Tibial artery (tissue), 4 donors: Measurements from ENCODE around the gene FAM47E.

ENCODE experiments used
- DNase-seq, 2 donors: peaks; one replicate each; pipeline ENCODE4 v3.0.0-alpha.2; 2019
- H3K27ac ChIP-seq, 2 donors: fragments of 200-600 bp; sonication (generic) in 1 of 2; 1 replicate in 1 of 2; 2 replicates in 1 of 2; pipeline ENCODE4 v1.5.1; 2018 to 2019; ENCODE audit warnings: mild to moderate bottlenecking in 1 of 2
- H3K27me3 ChIP-seq, 2 donors: fragments of 200-600 bp; sonication (generic) in 1 of 2; one replicate each; pipeline versions ENCODE4 v1.5.1 to v1.6.0; 2016 to 2019
- H3K36me3 ChIP-seq, 3 donors: fragments of 200-600 bp; sonication (generic) in 2 of 3; one replicate each; pipeline ENCODE4 v1.5.1; 2016 to 2019; ENCODE audit warnings: mild to moderate bottlenecking in 2 of 3
- H3K4me1 ChIP-seq, 4 donors: fragments of 200-600 bp; sonication (generic) in 2 of 4; 1 replicate in 3 of 4; 2 replicates in 1 of 4; pipeline ENCODE4 v1.5.1; 2016 to 2019
- H3K4me3 ChIP-seq, 2 donors: fragments of 200-600 bp; sonication (generic) in 1 of 2; 1 replicate in 1 of 2; 2 replicates in 1 of 2; pipeline ENCODE4 v1.5.1; 2018 to 2019; ENCODE audit warnings: mild to moderate bottlenecking in 2 of 2
- H3K9me3 ChIP-seq, 3 donors: fragments of 200-600 bp; sonication (generic) in 1 of 3; one replicate each; pipeline ENCODE4 v1.5.1; 2016 to 2019
- CTCF ChIP-seq, 2 experiments: fragments of 200-600 bp in 1 of 2; fragments of 450-650 bp in 1 of 2; IDR thresholded peaks; one replicate each; pipeline ENCODE4 v1.5.1; 2017 to 2019; ENCODE audit warnings: antibody characterized with exemption in 2 of 2, mild to moderate bottlenecking in 1 of 2, moderate library complexity in 1 of 2
- intact Hi-C: fragments of 100-400 bp; cut with DNase I; formaldehyde crosslinking; loops from one replicate; pipeline ENCODE4 v1.15.0; 2023; ENCODE audit warnings: low total_unique reads

FAM47E gene

GRCh38 chr4:76257824-76258223 is 6.3 kb downstream of the FAM47E start:
- TF ChIP-seq CTCF (IDR thresholded peaks at IDR 0.05), result no peak
- intact Hi-C loops, result no loop called here
- H3K4me1 ChIP-seq, result no peaks in the 10 kb centered on the region
- no peaks in the 10 kb centered on the region for H3K9me3 ChIP-seq
- no peak for DNase-seq
- H3K4me3 ChIP-seq, result no peak overlapping the region
- H3K27me3 ChIP-seq, result no peaks in the 10 kb centered on the region
- no peaks in the 10 kb centered on the region for H3K36me3 ChIP-seq
- H3K27ac ChIP-seq, result no peak overlapping the region

DNA sequence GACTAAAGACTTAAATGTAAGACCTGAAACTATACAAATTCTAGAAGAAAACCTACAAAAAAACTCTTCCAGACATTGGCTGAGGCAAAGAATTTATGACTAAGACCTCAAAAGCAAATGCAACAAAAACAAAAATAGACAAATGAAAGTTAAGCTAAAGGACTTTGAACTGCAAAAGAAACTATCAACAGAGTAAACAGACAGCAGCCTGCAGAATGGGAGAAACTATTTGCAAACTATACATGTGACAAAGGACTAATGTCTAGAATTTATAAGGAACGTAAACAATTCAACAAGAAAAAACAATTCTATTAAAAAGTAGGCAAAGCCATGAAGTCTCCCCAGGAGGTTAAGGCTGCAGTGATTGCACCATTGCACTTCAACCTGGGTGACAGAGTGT is 9.1 kb downstream of the FAM47E start:
- no peak overlapping the region for H3K4me3 ChIP-seq
- H3K27ac ChIP-seq, result no peak overlapping the region
- intact Hi-C loops, result no loop called here
- H3K36me3 ChIP-seq, result no peaks in the 10 kb centered on the region
- TF ChIP-seq CTCF (IDR thresholded peaks at IDR 0.05), result no peak
- no peaks in the 10 kb centered on the region for H3K9me3 ChIP-seq
- no peak for DNase-seq
- no peaks in the 10 kb centered on the region for H3K4me1 ChIP-seq
- no peaks in the 10 kb centered on the region for H3K27me3 ChIP-seq

GRCh38 chr4:76265631-76266218 is 14.2 kb downstream of the FAM47E start:
- no peak for TF ChIP-seq CTCF (IDR thresholded peaks at IDR 0.05)
- Histone ChIP-seq H3K9me3 (no peaks in the 10 kb centered on the region), H3K36me3 (no peaks in the 10 kb centered on the region), H3K4me3 (no peak overlapping the region), H3K27me3 (no peaks in the 10 kb centered on the region), H3K4me1 (no peaks in the 10 kb centered on the region), H3K27ac (no peak overlapping the region)
- intact Hi-C loops, result no loop called here
- no peak for DNase-seq

- no peak overlapping the region for H3K4me3 ChIP-seq
- no peaks in the 10 kb centered on the region for H3K4me1 ChIP-seq
- H3K36me3 ChIP-seq, result no peaks in the 10 kb centered on the region
- no peak for TF ChIP-seq CTCF (IDR thresholded peaks at IDR 0.05)
- intact Hi-C loops, result no loop called here
- no peaks in the 10 kb centered on the region for H3K27me3 ChIP-seq
- no peak for DNase-seq
- no peak overlapping the region for H3K27ac ChIP-seq
- H3K9me3 ChIP-seq, result no peaks in the 10 kb centered on the region
These were observed 15.1 kb downstream of the FAM47E start for GRCh38 chr4:76266627-76267026.

- intact Hi-C loops, result no loop called here
- Histone ChIP-seq H3K9me3 (no peaks in the 10 kb centered on the region), H3K27ac (no peak overlapping the region), H3K36me3 (no peaks in the 10 kb centered on the region), H3K4me1 (no peaks in the 10 kb centered on the region), H3K4me3 (no peak overlapping the region), H3K27me3 (no peaks in the 10 kb centered on the region)
- no peak for DNase-seq
- TF ChIP-seq CTCF (IDR thresholded peaks at IDR 0.05), result no peak
These were observed 16.3 kb downstream of the FAM47E start for GRCh38 chr4:76267811-76268210.
